ENCODE results near the gene GHR.
"Not testable (repeated sequence)": the region's sequence is repeated elsewhere in the genome, so short reads cannot be mapped to it uniquely, and the experiment has no call there.

Gene GHR

DNA sequence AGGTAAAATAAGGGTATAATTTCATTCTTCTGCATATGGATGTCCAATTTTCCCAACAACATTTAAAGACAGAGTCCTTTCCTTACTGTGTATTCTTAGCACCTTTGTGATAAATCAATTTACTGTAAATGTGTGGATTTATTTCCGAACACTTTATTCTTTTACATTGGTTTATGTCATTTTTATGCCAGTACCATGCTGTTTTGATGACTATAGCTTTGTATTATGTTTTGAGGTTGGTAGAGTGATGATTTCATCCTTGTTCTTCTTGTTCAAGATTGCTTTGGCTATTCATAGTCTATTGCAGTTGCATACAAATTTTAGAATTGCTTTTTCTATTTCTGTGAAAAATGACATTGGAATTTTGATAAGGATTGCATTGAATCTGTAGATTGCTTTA is 280.0 kb downstream of the GHR start:
- TF ChIP-seq CTCF (IDR thresholded peaks at IDR 0.05; ENCODE audit: borderline replicate concordance, insufficient read depth, low read depth, low read length), result no peak
- no peak overlapping the region for H3K4me3 ChIP-seq (ENCODE audit: low read depth, low read length)

DNA sequence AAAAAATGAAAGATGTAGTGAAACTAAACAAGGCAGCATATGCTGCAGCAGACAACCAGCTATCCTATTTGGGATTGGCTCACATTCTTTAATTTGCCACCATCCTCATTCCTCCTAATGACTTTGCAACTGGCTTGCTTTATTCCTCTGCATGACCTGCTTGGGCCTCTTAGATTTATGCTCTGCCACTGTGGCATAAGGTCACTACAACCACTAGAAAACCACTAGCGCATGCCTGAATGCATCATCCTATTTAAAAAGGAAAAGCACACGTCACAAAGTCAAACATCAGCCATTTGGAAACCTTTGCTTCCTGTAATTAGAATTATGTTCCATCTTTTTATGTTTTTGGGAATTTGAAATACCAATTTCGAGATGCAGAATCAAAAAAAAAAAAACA is 292.5 kb downstream of the GHR start:
- no peak overlapping the region for H3K4me3 ChIP-seq (ENCODE audit: low read depth, low read length)
- TF ChIP-seq CTCF (IDR thresholded peaks at IDR 0.05; ENCODE audit: borderline replicate concordance, insufficient read depth, low read depth, low read length), result no peak

GRCh38 chr5:42718591-42718990 is 295.4 kb downstream of the GHR start:
- TF ChIP-seq CTCF (IDR thresholded peaks at IDR 0.05; ENCODE audit: borderline replicate concordance, insufficient read depth, low read depth, low read length), result no peak

GRCh38 chr5:42719034-42719433 is 295.8 kb downstream of the GHR start:
- no peak for TF ChIP-seq CTCF (IDR thresholded peaks at IDR 0.05; ENCODE audit: borderline replicate concordance, insufficient read depth, low read depth, low read length)
- no peak overlapping the region for H3K4me3 ChIP-seq (ENCODE audit: low read depth, low read length)

More at GRCh38 chr5:42718591-42718990, 295.4 kb downstream of the GHR start:
- H3K4me3 ChIP-seq (ENCODE audit: low read depth, low read length), result no peak overlapping the region

- H3K4me3 ChIP-seq (ENCODE audit: low read depth, low read length), result no peak overlapping the region
- TF ChIP-seq CTCF (IDR thresholded peaks at IDR 0.05; ENCODE audit: borderline replicate concordance, insufficient read depth, low read depth, low read length), result no peak
Measured at GRCh38 chr5:42720251-42720650, 297.0 kb downstream of the GHR start.

- H3K4me3 ChIP-seq (ENCODE audit: low read depth, low read length), result no peak overlapping the region
- no peak for TF ChIP-seq CTCF (IDR thresholded peaks at IDR 0.05; ENCODE audit: borderline replicate concordance, insufficient read depth, low read depth, low read length)
Measured at GRCh38 chr5:42721484-42721883, 298.2 kb downstream of the GHR start.

- not testable (repeated sequence) for H3K4me3 ChIP-seq (ENCODE audit: low read depth, low read length)
Measured at GRCh38 chr5:42734531-42735058, 311.4 kb downstream of the GHR start.

DNA sequence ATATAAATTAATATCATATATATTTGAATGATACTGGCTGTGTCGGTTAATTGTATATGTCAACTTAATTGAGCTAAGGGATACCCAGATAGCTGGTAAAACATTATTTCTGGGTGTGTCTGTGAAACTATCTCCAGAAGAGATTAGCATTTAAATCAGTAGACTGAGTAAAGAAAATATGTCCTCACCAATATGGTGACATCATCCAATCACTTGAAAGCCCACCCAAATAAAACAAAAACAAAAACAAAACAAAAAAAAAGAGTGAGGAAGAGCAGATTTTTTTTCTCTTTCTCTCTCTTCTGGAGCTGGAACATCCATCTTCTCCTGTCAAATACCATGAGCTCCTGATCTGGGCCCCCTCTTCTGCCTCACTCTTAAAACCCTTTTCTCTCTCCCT is 317.7 kb downstream of the GHR start:
- no peak for TF ChIP-seq CTCF (IDR thresholded peaks at IDR 0.05; ENCODE audit: borderline replicate concordance, insufficient read depth, low read depth, low read length)
- no peak overlapping the region for H3K4me3 ChIP-seq (ENCODE audit: low read depth, low read length)

All from GM12875 (cell line).